ENCODE measurements around the gene LRRC59.

DNA sequence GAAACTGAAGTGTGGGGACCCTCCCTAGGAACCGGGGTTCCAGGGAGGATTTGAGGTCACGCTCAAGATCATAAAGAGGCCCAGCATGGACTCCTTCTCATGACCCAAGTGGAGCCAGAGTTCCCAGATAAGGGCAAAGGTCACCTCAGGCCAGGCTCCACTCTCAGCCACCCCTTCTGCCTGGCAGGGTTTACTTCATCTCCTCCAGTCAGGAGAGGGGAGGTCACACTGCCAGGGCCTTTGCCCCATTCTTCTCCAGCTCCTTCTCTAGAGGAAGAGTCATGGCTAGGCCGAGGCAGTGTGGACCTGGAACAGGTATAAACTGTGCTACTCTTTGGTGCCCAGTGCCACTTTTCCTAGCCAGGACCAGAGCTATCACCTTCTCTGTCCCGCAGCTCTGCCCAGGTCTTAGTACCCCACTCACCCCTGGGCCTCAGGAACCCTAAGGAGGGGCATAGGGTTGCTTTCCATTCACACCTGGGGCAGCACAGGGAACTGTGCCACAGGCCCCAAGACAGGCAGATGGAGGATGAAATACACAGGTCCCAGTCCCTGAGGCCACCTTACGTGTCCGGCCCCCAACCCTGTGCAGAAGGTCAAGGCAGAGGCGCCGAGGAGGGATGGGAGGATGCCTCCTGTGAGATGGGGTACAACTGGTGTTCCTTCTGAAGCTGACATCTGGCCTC, 27.8 kb upstream of the LRRC59 start:
- no peak for TF ChIP-seq MXI1 (IDR thresholded peaks at IDR 0.05; ENCODE audit: borderline replicate concordance, low read depth, low read length)
- no peak for TF ChIP-seq MAZ (IDR thresholded peaks at IDR 0.05; ENCODE audit: borderline replicate concordance, low read depth, low read length)
- no peak for TF ChIP-seq RCOR1 (IDR thresholded peaks at IDR 0.05; ENCODE audit: insufficient replicate concordance, low read length)
- TF ChIP-seq, protein P1, sequence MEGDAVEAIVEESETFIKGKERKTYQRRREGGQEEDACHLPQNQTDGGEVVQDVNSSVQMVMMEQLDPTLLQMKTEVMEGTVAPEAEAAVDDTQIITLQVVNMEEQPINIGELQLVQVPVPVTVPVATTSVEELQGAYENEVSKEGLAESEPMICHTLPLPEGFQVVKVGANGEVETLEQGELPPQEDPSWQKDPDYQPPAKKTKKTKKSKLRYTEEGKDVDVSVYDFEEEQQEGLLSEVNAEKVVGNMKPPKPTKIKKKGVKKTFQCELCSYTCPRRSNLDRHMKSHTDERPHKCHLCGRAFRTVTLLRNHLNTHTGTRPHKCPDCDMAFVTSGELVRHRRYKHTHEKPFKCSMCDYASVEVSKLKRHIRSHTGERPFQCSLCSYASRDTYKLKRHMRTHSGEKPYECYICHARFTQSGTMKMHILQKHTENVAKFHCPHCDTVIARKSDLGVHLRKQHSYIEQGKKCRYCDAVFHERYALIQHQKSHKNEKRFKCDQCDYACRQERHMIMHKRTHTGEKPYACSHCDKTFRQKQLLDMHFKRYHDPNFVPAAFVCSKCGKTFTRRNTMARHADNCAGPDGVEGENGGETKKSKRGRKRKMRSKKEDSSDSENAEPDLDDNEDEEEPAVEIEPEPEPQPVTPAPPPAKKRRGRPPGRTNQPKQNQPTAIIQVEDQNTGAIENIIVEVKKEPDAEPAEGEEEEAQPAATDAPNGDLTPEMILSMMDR (conservative IDR thresholded peaks at IDR 0.05; ENCODE audit: low read depth, low read length) = no peak
- no peak for TF ChIP-seq POLR2A (IDR thresholded peaks at IDR 0.05; ENCODE audit: low read depth, low read length)
- no peak for TF ChIP-seq MAFK (IDR thresholded peaks at IDR 0.05; ENCODE audit: low read depth, low read length)
- no peak for TF ChIP-seq CHD1 (IDR thresholded peaks at IDR 0.05; ENCODE audit: low read depth, low read length)
- no peak for TF ChIP-seq ELK1 (IDR thresholded peaks at IDR 0.05; ENCODE audit: borderline replicate concordance, low read depth, low read length)
- TF ChIP-seq RAD21 (IDR thresholded peaks at IDR 0.05; ENCODE audit: low read length) = no peak
- no peak for TF ChIP-seq RFX5 (IDR thresholded peaks at IDR 0.05; ENCODE audit: low read depth, low read length)
- TF ChIP-seq, protein P2, sequence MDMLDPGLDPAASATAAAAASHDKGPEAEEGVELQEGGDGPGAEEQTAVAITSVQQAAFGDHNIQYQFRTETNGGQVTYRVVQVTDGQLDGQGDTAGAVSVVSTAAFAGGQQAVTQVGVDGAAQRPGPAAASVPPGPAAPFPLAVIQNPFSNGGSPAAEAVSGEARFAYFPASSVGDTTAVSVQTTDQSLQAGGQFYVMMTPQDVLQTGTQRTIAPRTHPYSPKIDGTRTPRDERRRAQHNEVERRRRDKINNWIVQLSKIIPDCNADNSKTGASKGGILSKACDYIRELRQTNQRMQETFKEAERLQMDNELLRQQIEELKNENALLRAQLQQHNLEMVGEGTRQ (IDR thresholded peaks at IDR 0.05; ENCODE audit: low read depth, low read length) = no peak
- TF ChIP-seq FOS (IDR thresholded peaks at IDR 0.05; ENCODE audit: low read depth, low read length) = no peak
